GM21723 (cell line): ENCODE results near the gene CGN.

Experiments used
- ATAC-seq: cut with Tn5 transposase; IDR thresholded peaks from one replicate; pipeline ENCODE4 v1.9.1; 2021; ENCODE audit warnings: mild to moderate bottlenecking, moderate library complexity; ENCODE audit not compliant: unreplicated experiment

The CGN gene

GRCh38 chr1:151501474-151501873 lies 9.7 kb upstream of the CGN start:
- no peak for ATAC-seq

GRCh38 chr1:151502035-151502700 lies 9.0 kb upstream of the CGN start:
- no peak for ATAC-seq

- ATAC-seq: no peak
These were observed 8.1 kb upstream of the CGN start for GRCh38 chr1:151502859-151503780.

GRCh38 chr1:151504252-151504651 lies 6.9 kb upstream of the CGN start:
- no peak for ATAC-seq

- ATAC-seq: no peak
These were observed 6.4 kb upstream of the CGN start for GRCh38 chr1:151504759-151505158.

GRCh38 chr1:151508833-151509232 lies 2.4 kb upstream of the CGN start:
- no peak for ATAC-seq

- ATAC-seq: no peak
These were observed 1.7 kb upstream of the CGN start for GRCh38 chr1:151509350-151510019.

- ATAC-seq: no peak
These were observed 1.2 kb upstream of the CGN start for GRCh38 chr1:151510020-151510405.

GRCh38 chr1:151510614-151510956 lies 602 bp upstream of the CGN start:
- no peak for ATAC-seq

- ATAC-seq: peak; percentile 36
These were observed 539 bp downstream of the CGN start for GRCh38 chr1:151511636-151512215.

- no peak for ATAC-seq
These were observed 1.1 kb downstream of the CGN start for GRCh38 chr1:151512326-151512725.

GRCh38 chr1:151512801-151513625 lies 1.8 kb downstream of the CGN start:
- no peak for ATAC-seq

GRCh38 chr1:151513626-151514121 lies 2.5 kb downstream of the CGN start:
- ATAC-seq: no peak

GRCh38 chr1:151514366-151514765 lies 3.2 kb downstream of the CGN start:
- no peak for ATAC-seq

- no peak for ATAC-seq
These were observed 4.1 kb downstream of the CGN start for GRCh38 chr1:151515265-151515664.

GRCh38 chr1:151516031-151516511 lies 4.9 kb downstream of the CGN start:
- ATAC-seq: no peak

GRCh38 chr1:151518431-151518830 lies 7.2 kb downstream of the CGN start:
- ATAC-seq: no peak

- no peak for ATAC-seq
These were observed 7.7 kb downstream of the CGN start for GRCh38 chr1:151518936-151519335.

GRCh38 chr1:151519667-151520066 lies 8.5 kb downstream of the CGN start:
- no peak for ATAC-seq

GRCh38 chr1:151520359-151520758 lies 9.2 kb downstream of the CGN start:
- ATAC-seq: no peak
